ENCODE results near the gene FIGNL2. TPM values are rescaled to one million over a fixed set of nuclear protein-coding genes. Genes with fewer than 3 reads are reported as not detected.

The FIGNL2 gene
- total and polyA plus RNA-seq, 9 of the 15 experiments (the other 6 are each of a cell fraction or from before 2014, with no cell fraction given): 0.01 TPM; not detected in 8

DNA sequence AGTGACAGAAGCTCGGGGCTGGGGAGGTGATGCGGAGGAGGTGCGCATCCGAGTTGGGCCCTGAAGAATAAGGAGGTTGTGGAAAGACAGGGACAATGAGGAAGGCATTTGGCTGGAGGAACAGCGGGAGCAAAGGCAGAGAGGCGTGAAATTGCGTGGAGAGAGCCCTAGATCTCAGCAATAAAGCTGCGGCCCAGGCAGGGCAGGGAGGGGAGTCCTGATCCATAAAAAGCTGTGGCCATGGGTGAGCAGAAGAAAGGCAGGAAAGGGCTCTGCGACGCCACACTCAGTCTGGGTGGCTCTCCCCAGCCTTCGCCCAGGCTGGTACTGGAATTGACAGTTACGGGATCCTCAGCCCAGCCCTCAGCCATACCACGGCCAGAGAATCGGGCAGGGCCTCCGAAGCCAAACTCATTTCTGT, 2.2 kb downstream of the FIGNL2 start:
- H3K9me3 ChIP-seq (replicated peaks; ENCODE audit: control insufficient read depth, insufficient read depth, low read depth, low read length): no peaks in the 10 kb centered on the region
- TF ChIP-seq TAF9B (IDR thresholded peaks at IDR 0.05; ENCODE audit: partially characterized antibody) (no peak), RFX5 (IDR thresholded peaks at IDR 0.05; ENCODE audit: low read depth, low read length) (no peak), NRF1 (conservative IDR thresholded peaks at IDR 0.05 in 1 of 2, IDR thresholded peaks at IDR 0.05 in 1 of 2) (no peak), ZNF77 (CRISPR knock-in tag; IDR thresholded peaks at IDR 0.05) (no peak), ZNF696 (CRISPR knock-in tag; conservative IDR thresholded peaks at IDR 0.05) (no peak), LARP7 (IDR thresholded peaks at IDR 0.05) (no peak), POLR2A (conservative IDR thresholded peaks at IDR 0.05) (no peak), ZNF143 (CRISPR knock-in tag; IDR thresholded peaks at IDR 0.05) (no peak), ZBTB11 (CRISPR knock-in tag; IDR thresholded peaks at IDR 0.05) (no peak), SIRT6 (IDR thresholded peaks at IDR 0.05; ENCODE audit: low read depth, low read length) (no peak), EP400 (IDR thresholded peaks at IDR 0.05) (no peak), SFPQ (IDR thresholded peaks at IDR 0.05; ENCODE audit: low read depth, low read length) (no peak), HNRNPUL1 (IDR thresholded peaks at IDR 0.05; ENCODE audit: low read length) (no peak), DIDO1 (tag; IDR thresholded peaks at IDR 0.05; ENCODE audit: low read depth) (no peak)
- TF ChIP-seq, protein P1, sequence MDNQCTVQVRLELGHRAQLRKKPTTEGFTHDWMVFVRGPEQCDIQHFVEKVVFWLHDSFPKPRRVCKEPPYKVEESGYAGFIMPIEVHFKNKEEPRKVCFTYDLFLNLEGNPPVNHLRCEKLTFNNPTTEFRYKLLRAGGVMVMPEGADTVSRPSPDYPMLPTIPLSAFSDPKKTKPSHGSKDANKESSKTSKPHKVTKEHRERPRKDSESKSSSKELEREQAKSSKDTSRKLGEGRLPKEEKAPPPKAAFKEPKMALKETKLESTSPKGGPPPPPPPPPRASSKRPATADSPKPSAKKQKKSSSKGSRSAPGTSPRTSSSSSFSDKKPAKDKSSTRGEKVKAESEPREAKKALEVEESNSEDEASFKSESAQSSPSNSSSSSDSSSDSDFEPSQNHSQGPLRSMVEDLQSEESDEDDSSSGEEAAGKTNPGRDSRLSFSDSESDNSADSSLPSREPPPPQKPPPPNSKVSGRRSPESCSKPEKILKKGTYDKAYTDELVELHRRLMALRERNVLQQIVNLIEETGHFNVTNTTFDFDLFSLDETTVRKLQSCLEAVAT (IDR thresholded peaks at IDR 0.05): no peak
- H3K4me3 ChIP-seq: no peak overlapping the region
- whole genome bisulfite sequencing (ENCODE audit: insufficient coverage, low coverage, missing lambda C conversion rate): 11% methylated on average over 7 of the region's 15 CpGs
- no peaks in the 10 kb centered on the region for H3K36me3 ChIP-seq (ENCODE audit: control insufficient read depth, insufficient read depth, low read length)
- no peak overlapping the region for H2AFZ ChIP-seq (ENCODE audit: low read depth, low read length)
- ChIA-PET CTCF (ENCODE audit: low intra/inter-chr PET ratio) (no interaction called here), POLR2A (interaction anchor here (0.6 to 1.2 kb wide), 4 partner anchors 9 to 118 kb away, joined by 3 to 5 read pairs (median 4); no protein-coding TSS in a partner anchor)
- DNase-seq (ENCODE audit: extremely low read depth in 1 of 4, low spot score in 3 of 4): no peak
- no peak for ATAC-seq
- peaks cover 11% of the 10 kb centered on the region; the same call in 1 of the 2 replicates for H4K20me1 ChIP-seq (replicated peaks; ENCODE audit: control insufficient read depth, insufficient read depth, low read length)
- in situ Hi-C loops (cut with MboI): no loop called here
- H3K4me2 ChIP-seq (ENCODE audit: insufficient read depth, low read length): no peak overlapping the region
- no peak for FAIRE-seq
- H3K9me1 ChIP-seq (ENCODE audit: control insufficient read depth, insufficient read depth, low read length): no peaks in the 10 kb centered on the region
- H3K27ac ChIP-seq (ENCODE audit: extremely low read depth, low read depth, low read length): no peak overlapping the region
- H3K9ac ChIP-seq (ENCODE audit: insufficient read depth in 1 of 2, low read depth in 2 of 2, low read length in 2 of 2): peak overlapping the region in 1 of 2 experiments; percentile 35; a peak in 1 of 4 replicates
- BruUV-seq (replicated peaks): no TSS peak
- intact Hi-C loops (cut with micrococcal nuclease): no loop called here
- H3K79me2 ChIP-seq (ENCODE audit: control insufficient read depth, insufficient read depth, low read length): no peaks in the 10 kb centered on the region
- H3K4me1 ChIP-seq (replicated peaks in 1 of 2; ENCODE audit: control insufficient read depth in 2 of 2, insufficient read depth in 2 of 2, low read length in 2 of 2): peaks cover 0 to 21% of the 10 kb centered on the region in 2 experiments; a peak in 3 of 5 replicates
- H3K27me3 ChIP-seq (ENCODE audit: control insufficient read depth in 2 of 2, insufficient read depth in 2 of 2, low read length in 2 of 2): peaks cover 31 to 80% of the 10 kb centered on the region in 2 experiments; a peak in 4 of 5 replicates

All from K562 (cell line).